ENCODE measurements around the gene RBKS.

RBKS gene

GRCh38 chr2:27828305-27828704, 61.9 kb downstream of the RBKS start:
- DNase-seq (ENCODE audit: low read depth in 1 of 2, low spot score in 1 of 2), result no peak
- Histone ChIP-seq H3K27me3 (ENCODE audit: insufficient read depth, poor library complexity, severe bottlenecking) (no peaks in the 10 kb centered on the region), H3K4me3 (replicated peaks; ENCODE audit: insufficient read depth, low read length) (no peak overlapping the region), H3K27ac (replicated peaks) (peak overlapping the region; percentile 8; the same call in 1 of the 2 replicates)
- TF ChIP-seq SPI1 (IDR thresholded peaks at IDR 0.05; ENCODE audit: borderline replicate concordance, low read depth) (no peak), REST (IDR thresholded peaks at IDR 0.05; ENCODE audit: insufficient replicate concordance, low read depth) (no peak), CTCF (IDR thresholded peaks at IDR 0.05; ENCODE audit: insufficient read depth, low read length) (no peak), POLR2AphosphoS5 (IDR thresholded peaks at IDR 0.05; ENCODE audit: low read depth) (no peak), GABPA (IDR thresholded peaks at IDR 0.05; ENCODE audit: low read depth) (no peak)

- H3K27ac ChIP-seq (replicated peaks), result no peak overlapping the region
- H3K27me3 ChIP-seq (ENCODE audit: insufficient read depth, poor library complexity, severe bottlenecking), result no peaks in the 10 kb centered on the region
- no peak overlapping the region for H3K4me3 ChIP-seq (replicated peaks; ENCODE audit: insufficient read depth, low read length)
- TF ChIP-seq GABPA (IDR thresholded peaks at IDR 0.05; ENCODE audit: low read depth) (no peak), POLR2AphosphoS5 (IDR thresholded peaks at IDR 0.05; ENCODE audit: low read depth) (no peak), REST (IDR thresholded peaks at IDR 0.05; ENCODE audit: insufficient replicate concordance, low read depth) (no peak), CTCF (IDR thresholded peaks at IDR 0.05; ENCODE audit: insufficient read depth, low read length) (no peak)
- DNase-seq (ENCODE audit: low read depth in 1 of 2, low spot score in 1 of 2), result no peak
Observed at GRCh38 chr2:27824401-27824800, 65.8 kb downstream of the RBKS start.

- Histone ChIP-seq H3K27me3 (ENCODE audit: insufficient read depth, poor library complexity, severe bottlenecking) (no peaks in the 10 kb centered on the region), H3K27ac (replicated peaks) (no peak overlapping the region), H3K4me3 (replicated peaks; ENCODE audit: insufficient read depth, low read length) (no peak overlapping the region)
- TF ChIP-seq CTCF (IDR thresholded peaks at IDR 0.05; ENCODE audit: insufficient read depth, low read length), result no peak
- DNase-seq (ENCODE audit: low read depth in 1 of 2, low spot score in 1 of 2), result no peak
Observed at GRCh38 chr2:27823569-27823968, 66.6 kb downstream of the RBKS start.

- H3K27me3 ChIP-seq (ENCODE audit: insufficient read depth, poor library complexity, severe bottlenecking), result no peaks in the 10 kb centered on the region
- H3K4me3 ChIP-seq (replicated peaks; ENCODE audit: insufficient read depth, low read length), result no peak overlapping the region
- no peak for DNase-seq (ENCODE audit: low read depth in 1 of 2, low spot score in 1 of 2)
- no peak overlapping the region for H3K27ac ChIP-seq (replicated peaks)
- TF ChIP-seq CTCF (IDR thresholded peaks at IDR 0.05; ENCODE audit: insufficient read depth, low read length), result no peak
- TF ChIP-seq SPI1 (IDR thresholded peaks at IDR 0.05; ENCODE audit: borderline replicate concordance, low read depth), result no peak
- TF ChIP-seq REST (IDR thresholded peaks at IDR 0.05; ENCODE audit: insufficient replicate concordance, low read depth), result no peak
- no peak for TF ChIP-seq POLR2AphosphoS5 (IDR thresholded peaks at IDR 0.05; ENCODE audit: low read depth)
- TF ChIP-seq GABPA (IDR thresholded peaks at IDR 0.05; ENCODE audit: low read depth), result no peak
Observed at GRCh38 chr2:27823135-27823534, 67.1 kb downstream of the RBKS start.

Measured in HL-60 (cell line).